Cerebellar cortex (tissue), 1 donor: ENCODE results near the gene PARVG.

Experiments
- DNase-seq: peaks from one replicate; pipeline ENCODE4 v3.0.0-alpha.2; 2015; ENCODE audit warnings: low spot score

Gene PARVG

GRCh38 chr22:44155115-44155514, 25.6 kb upstream of the PARVG start:
- no peak for DNase-seq

- no peak for DNase-seq
These were observed 22.7 kb upstream of the PARVG start for GRCh38 chr22:44157916-44158618.

- DNase-seq: peak; percentile 99
These were observed 21.9 kb upstream of the PARVG start for GRCh38 chr22:44158816-44159215.

GRCh38 chr22:44159221-44159620, 21.5 kb upstream of the PARVG start:
- DNase-seq: peak; percentile 87

GRCh38 chr22:44159811-44160210, 20.9 kb upstream of the PARVG start:
- DNase-seq: no peak

GRCh38 chr22:44160421-44160820, 20.3 kb upstream of the PARVG start:
- DNase-seq: no peak

GRCh38 chr22:44161673-44162072, 19.1 kb upstream of the PARVG start:
- no peak for DNase-seq

- no peak for DNase-seq
These were observed 17.8 kb upstream of the PARVG start for GRCh38 chr22:44162960-44163359.

GRCh38 chr22:44163536-44163935, 17.2 kb upstream of the PARVG start:
- DNase-seq: no peak

GRCh38 chr22:44164031-44164430, 16.7 kb upstream of the PARVG start:
- DNase-seq: no peak

- DNase-seq: no peak
These were observed 15.3 kb upstream of the PARVG start for GRCh38 chr22:44165286-44165874.

- DNase-seq: no peak
These were observed 14.0 kb upstream of the PARVG start for GRCh38 chr22:44166498-44167276.

- DNase-seq: no peak
These were observed 13.2 kb upstream of the PARVG start for GRCh38 chr22:44167501-44167900.

GRCh38 chr22:44168206-44168605, 12.5 kb upstream of the PARVG start:
- DNase-seq: no peak

- DNase-seq: no peak
These were observed 10.3 kb upstream of the PARVG start for GRCh38 chr22:44170470-44170869.

- no peak for DNase-seq
These were observed 9.2 kb upstream of the PARVG start for GRCh38 chr22:44171561-44171960.

GRCh38 chr22:44172370-44173108, 8.2 kb upstream of the PARVG start:
- DNase-seq: peak; percentile 25

GRCh38 chr22:44173154-44173553, 7.6 kb upstream of the PARVG start:
- no peak for DNase-seq

- no peak for DNase-seq
These were observed 5.0 kb upstream of the PARVG start for GRCh38 chr22:44175676-44176075.

GRCh38 chr22:44179196-44179988, 1.3 kb upstream of the PARVG start:
- DNase-seq: no peak

- DNase-seq: no peak
These were observed 578 bp upstream of the PARVG start for GRCh38 chr22:44179989-44180705.
